ENCODE results near the gene OSCP1. TPM values are rescaled to one million over a fixed set of nuclear protein-coding genes. Genes with fewer than 3 reads are reported as not detected.

OSCP1 gene
- polyA plus RNA-seq, 1 donor (not counting 4 experiments of a cell fraction or from before 2014, with no cell fraction given): 9.5 TPM

GRCh38 chr1:36382669-36383068, 67.6 kb downstream of the OSCP1 start:
- FAIRE-seq: no peak
- Histone ChIP-seq H3K79me2 (ENCODE audit: control insufficient read depth, insufficient read depth, low read length) (peaks cover 58% of the 10 kb centered on the region), H3K9me3 (ENCODE audit: control insufficient read depth, low read depth, low read length) (no peaks in the 10 kb centered on the region), H4K20me1 (ENCODE audit: control insufficient read depth, extremely low read depth, insufficient read depth, low read length) (peaks cover 7% of the 10 kb centered on the region), H2AFZ (ENCODE audit: control insufficient read depth, low read length) (no peak overlapping the region), H3K9me1 (ENCODE audit: control insufficient read depth, extremely low read depth, insufficient read depth, low read length) (peaks cover 2% of the 10 kb centered on the region), H3K4me2 (ENCODE audit: control insufficient read depth, extremely low read depth, insufficient read depth, low read depth, low read length) (no peak overlapping the region), H3K27me3 (ENCODE audit: control insufficient read depth, extremely low read depth, insufficient read depth, low read length) (no peaks in the 10 kb centered on the region), H3K4me3 (ENCODE audit: control insufficient read depth in 2 of 3, extremely low read depth in 1 of 3, insufficient read depth in 2 of 3, low read depth in 1 of 3, low read length in 3 of 3) (no peak overlapping the region), H3K27ac (ENCODE audit: control insufficient read depth, insufficient read depth, low read length) (no peak overlapping the region), H3K36me3 (ENCODE audit: control insufficient read depth in 2 of 2, extremely low read depth in 1 of 2, insufficient read depth in 2 of 2, low read length in 2 of 2) (peaks cover 4 to 18% of the 10 kb centered on the region in 2 experiments), H3K4me1 (ENCODE audit: control insufficient read depth, extremely low read depth, insufficient read depth, low read length) (peaks cover 26% of the 10 kb centered on the region), H3K9ac (ENCODE audit: control insufficient read depth, extremely low read depth, insufficient read depth, low read length) (no peak overlapping the region)
- DNase-seq (ENCODE audit: low read depth, low spot score): no peak
- TF ChIP-seq CTCF (optimal IDR thresholded peaks at IDR 0.05 in 1 of 3, IDR thresholded peaks at IDR 0.05 in 1 of 3, conservative IDR thresholded peaks at IDR 0.05 in 1 of 3; ENCODE audit: extremely low read depth in 1 of 3, insufficient read depth in 2 of 3, low read length in 3 of 3) (no peak), EZH2 (IDR thresholded peaks at IDR 0.05; ENCODE audit: low read length) (no peak)
- dilution Hi-C loops (cut with MboI; ENCODE audit: extremely low pct_ligation_motif_present, low sequenced_read_pairs): no loop called here

- Histone ChIP-seq H3K4me2 (ENCODE audit: control insufficient read depth, extremely low read depth, insufficient read depth, low read depth, low read length) (no peak overlapping the region), H3K4me3 (ENCODE audit: control insufficient read depth in 2 of 3, extremely low read depth in 1 of 3, insufficient read depth in 2 of 3, low read depth in 1 of 3, low read length in 3 of 3) (no peak overlapping the region), H3K36me3 (ENCODE audit: control insufficient read depth in 2 of 2, extremely low read depth in 1 of 2, insufficient read depth in 2 of 2, low read length in 2 of 2) (peaks cover 4 to 19% of the 10 kb centered on the region in 2 experiments), H2AFZ (ENCODE audit: control insufficient read depth, low read length) (no peak overlapping the region), H3K9me1 (ENCODE audit: control insufficient read depth, extremely low read depth, insufficient read depth, low read length) (peaks cover 2% of the 10 kb centered on the region), H3K79me2 (ENCODE audit: control insufficient read depth, insufficient read depth, low read length) (peaks cover 61% of the 10 kb centered on the region), H3K9ac (ENCODE audit: control insufficient read depth, extremely low read depth, insufficient read depth, low read length) (no peak overlapping the region), H3K27me3 (ENCODE audit: control insufficient read depth, extremely low read depth, insufficient read depth, low read length) (no peaks in the 10 kb centered on the region), H3K27ac (ENCODE audit: control insufficient read depth, insufficient read depth, low read length) (no peak overlapping the region), H3K9me3 (ENCODE audit: control insufficient read depth, low read depth, low read length) (no peaks in the 10 kb centered on the region), H4K20me1 (ENCODE audit: control insufficient read depth, extremely low read depth, insufficient read depth, low read length) (peaks cover 7% of the 10 kb centered on the region), H3K4me1 (ENCODE audit: control insufficient read depth, extremely low read depth, insufficient read depth, low read length) (peaks cover 21% of the 10 kb centered on the region)
- dilution Hi-C loops (cut with MboI; ENCODE audit: extremely low pct_ligation_motif_present, low sequenced_read_pairs): no loop called here
- no peak for DNase-seq (ENCODE audit: low read depth, low spot score)
- FAIRE-seq: no peak
- TF ChIP-seq EZH2 (IDR thresholded peaks at IDR 0.05; ENCODE audit: low read length): no peak
- TF ChIP-seq CTCF (optimal IDR thresholded peaks at IDR 0.05 in 1 of 3, IDR thresholded peaks at IDR 0.05 in 1 of 3, conservative IDR thresholded peaks at IDR 0.05 in 1 of 3; ENCODE audit: extremely low read depth in 1 of 3, insufficient read depth in 2 of 3, low read length in 3 of 3): no peak
Measured at GRCh38 chr1:36382231-36382630, 68.0 kb downstream of the OSCP1 start.
